Tibial nerve (tissue), 4 donors: ENCODE data around the gene SPINK1.
"Not testable (repeated sequence)": the region's sequence is repeated elsewhere in the genome, so short reads cannot be mapped to it uniquely, and the experiment has no call there.

Experiments used
- EP300 ChIP-seq, 2 donors: sonication (generic); formaldehyde crosslinking; IDR thresholded peaks; one replicate each; pipeline ENCODE4 v1.6.1; 2017; ENCODE audit warnings: antibody characterized with exemption in 2 of 2, mild to moderate bottlenecking in 1 of 2
- POLR2A ChIP-seq, 2 donors: fragments of 450-650 bp; IDR thresholded peaks; one replicate each; pipeline ENCODE4 v1.6.1; 2017; ENCODE audit warnings: antibody characterized with exemption in 2 of 2, mild to moderate bottlenecking in 2 of 2, moderate library complexity in 2 of 2
- TF ChIP-seq, protein P1 (sequence below), 5 experiments: fragments of 200-600 bp in 3 of 5; fragments of 450-650 bp in 2 of 5; sonication (generic) in 3 of 5; IDR thresholded peaks; one replicate each; pipeline ENCODE4 v1.5.1; 2016 to 2019; ENCODE audit warnings: antibody characterized with exemption in 5 of 5, mild to moderate bottlenecking in 3 of 5, moderate library complexity in 2 of 5

GRCh38 chr5:147827017-147827416 lies 4.5 kb downstream of the SPINK1 start:
- TF ChIP-seq EP300, POLR2A (IDR thresholded peaks at IDR 0.05): not testable (repeated sequence)
- TF ChIP-seq, protein P1, sequence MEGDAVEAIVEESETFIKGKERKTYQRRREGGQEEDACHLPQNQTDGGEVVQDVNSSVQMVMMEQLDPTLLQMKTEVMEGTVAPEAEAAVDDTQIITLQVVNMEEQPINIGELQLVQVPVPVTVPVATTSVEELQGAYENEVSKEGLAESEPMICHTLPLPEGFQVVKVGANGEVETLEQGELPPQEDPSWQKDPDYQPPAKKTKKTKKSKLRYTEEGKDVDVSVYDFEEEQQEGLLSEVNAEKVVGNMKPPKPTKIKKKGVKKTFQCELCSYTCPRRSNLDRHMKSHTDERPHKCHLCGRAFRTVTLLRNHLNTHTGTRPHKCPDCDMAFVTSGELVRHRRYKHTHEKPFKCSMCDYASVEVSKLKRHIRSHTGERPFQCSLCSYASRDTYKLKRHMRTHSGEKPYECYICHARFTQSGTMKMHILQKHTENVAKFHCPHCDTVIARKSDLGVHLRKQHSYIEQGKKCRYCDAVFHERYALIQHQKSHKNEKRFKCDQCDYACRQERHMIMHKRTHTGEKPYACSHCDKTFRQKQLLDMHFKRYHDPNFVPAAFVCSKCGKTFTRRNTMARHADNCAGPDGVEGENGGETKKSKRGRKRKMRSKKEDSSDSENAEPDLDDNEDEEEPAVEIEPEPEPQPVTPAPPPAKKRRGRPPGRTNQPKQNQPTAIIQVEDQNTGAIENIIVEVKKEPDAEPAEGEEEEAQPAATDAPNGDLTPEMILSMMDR (IDR thresholded peaks at IDR 0.05), result not testable (repeated sequence)
